ENCODE data around the gene PPP6R2.

Gene PPP6R2

GRCh38 chr22:50445071-50445879, 102.1 kb downstream of the PPP6R2 start:
- DNase-seq (ENCODE audit: low read depth, low spot score) = no peak

- no peak for DNase-seq (ENCODE audit: low read depth, low spot score)
These were observed 103.0 kb downstream of the PPP6R2 start for GRCh38 chr22:50445880-50446707.

DNA sequence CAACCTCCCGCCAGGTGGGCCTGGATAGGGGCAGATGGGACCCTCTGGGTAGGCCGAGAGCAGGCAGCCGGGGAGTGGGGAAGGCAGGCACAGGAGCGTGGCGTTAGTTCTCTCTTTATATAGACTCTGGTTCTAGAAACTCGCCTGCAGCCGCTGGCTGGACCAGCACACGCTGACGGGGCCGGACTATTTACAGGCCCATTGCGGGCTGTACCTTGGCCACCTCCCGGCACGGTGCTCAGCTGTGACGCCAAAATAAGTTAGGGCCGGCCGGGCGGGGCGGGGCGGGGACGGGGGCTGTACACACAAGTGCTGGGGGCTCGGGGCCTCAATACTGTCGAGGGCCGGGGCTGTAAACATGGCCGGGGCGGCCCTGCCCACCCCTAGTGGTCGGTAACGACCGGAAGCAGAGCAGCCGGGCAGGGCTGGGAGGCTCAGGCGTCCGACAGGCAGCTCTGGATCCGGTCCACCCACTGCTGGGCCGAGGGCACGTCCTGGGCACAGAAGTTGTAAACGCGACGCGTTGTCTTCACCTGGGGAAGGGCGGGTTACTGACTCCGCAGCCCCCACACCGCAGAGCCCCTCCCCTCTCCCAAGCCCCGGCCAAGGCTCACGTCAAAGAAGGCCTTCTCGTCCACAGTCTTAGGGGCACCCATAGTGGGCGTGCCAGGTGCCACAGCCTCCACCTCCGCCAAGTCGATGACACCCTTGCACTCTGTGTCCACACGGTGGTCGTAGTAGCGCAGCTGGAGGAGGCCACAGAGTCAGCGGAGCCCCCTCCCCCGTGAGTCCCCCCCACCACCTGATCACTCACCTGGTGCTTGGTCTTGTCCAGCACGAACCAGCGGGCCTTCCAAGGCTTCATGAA, 103.8 kb downstream of the PPP6R2 start:
- no peak for DNase-seq (ENCODE audit: low read depth, low spot score)

GRCh38 chr22:50447576-50448551, 104.7 kb downstream of the PPP6R2 start:
- DNase-seq (ENCODE audit: low read depth, low spot score) = no peak

DNA sequence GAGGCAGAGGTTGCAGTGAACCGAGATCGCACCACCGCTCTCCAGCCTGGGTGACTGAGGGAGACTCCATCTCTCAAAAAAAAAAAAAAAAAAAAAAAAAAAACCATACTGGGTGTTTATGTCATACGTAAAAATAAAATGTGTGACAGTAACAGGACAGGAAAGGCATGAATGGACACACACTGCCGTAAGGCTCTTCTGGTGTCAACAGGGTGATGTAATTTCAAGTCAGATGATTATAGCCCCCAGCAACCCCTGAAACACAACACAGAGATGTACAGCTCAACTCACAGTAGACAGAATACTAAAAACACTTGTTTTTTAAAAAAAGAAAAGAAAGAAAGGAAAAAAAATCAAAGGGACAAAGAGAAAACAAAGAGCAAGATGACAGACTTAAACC, 109.5 kb downstream of the PPP6R2 start:
- no peak for DNase-seq (ENCODE audit: low read depth, low spot score)

DNA sequence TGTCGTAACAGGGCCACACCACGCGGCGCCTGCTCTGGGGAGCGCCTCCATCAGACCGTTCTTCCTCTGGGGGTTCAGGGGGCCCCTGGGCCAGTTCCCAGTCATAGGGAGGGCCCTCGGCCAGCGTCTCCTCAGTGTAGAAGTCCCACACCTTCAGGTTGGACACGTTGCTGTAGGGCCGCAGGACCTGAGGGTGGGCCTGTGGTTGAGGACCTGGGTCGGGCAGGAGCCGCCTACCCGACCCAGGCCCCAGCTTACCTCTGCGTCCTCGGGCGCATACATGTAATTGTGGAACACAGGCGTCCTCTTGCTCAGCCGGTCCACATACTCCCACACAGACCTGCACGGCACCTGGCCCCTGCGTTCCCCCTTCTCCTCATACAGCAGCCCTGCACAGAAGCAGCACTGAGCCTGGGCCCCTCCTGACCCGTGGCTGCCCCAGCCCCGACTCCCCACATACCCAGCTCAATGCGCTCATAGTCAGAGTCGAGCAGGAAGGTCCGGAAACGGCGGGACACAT, 111.5 kb downstream of the PPP6R2 start:
- no peak for DNase-seq (ENCODE audit: low read depth, low spot score)

DNA sequence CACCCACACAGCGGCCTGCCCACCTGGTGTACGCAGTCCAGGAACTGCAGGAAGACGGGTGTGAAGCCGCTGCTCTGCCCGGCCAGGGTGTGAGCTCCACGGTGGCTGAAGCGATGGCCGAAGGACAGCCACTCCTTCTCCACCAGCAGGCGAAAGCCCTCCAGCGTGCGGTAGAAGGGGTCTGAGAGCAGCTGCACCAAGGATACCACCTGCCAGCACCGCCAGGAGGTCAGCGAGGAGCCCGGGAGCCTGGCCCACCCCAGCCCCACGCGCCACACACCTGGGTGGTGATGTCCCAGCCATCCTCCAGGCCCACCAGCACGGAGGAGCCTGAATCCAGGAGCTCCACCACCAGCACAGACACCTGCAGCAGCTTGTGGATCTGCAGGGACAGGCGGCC, 112.1 kb downstream of the PPP6R2 start:
- DNase-seq (ENCODE audit: low read depth, low spot score) = no peak

GRCh38 chr22:50456026-50456425, 112.9 kb downstream of the PPP6R2 start:
- no peak for DNase-seq (ENCODE audit: low read depth, low spot score)

DNA sequence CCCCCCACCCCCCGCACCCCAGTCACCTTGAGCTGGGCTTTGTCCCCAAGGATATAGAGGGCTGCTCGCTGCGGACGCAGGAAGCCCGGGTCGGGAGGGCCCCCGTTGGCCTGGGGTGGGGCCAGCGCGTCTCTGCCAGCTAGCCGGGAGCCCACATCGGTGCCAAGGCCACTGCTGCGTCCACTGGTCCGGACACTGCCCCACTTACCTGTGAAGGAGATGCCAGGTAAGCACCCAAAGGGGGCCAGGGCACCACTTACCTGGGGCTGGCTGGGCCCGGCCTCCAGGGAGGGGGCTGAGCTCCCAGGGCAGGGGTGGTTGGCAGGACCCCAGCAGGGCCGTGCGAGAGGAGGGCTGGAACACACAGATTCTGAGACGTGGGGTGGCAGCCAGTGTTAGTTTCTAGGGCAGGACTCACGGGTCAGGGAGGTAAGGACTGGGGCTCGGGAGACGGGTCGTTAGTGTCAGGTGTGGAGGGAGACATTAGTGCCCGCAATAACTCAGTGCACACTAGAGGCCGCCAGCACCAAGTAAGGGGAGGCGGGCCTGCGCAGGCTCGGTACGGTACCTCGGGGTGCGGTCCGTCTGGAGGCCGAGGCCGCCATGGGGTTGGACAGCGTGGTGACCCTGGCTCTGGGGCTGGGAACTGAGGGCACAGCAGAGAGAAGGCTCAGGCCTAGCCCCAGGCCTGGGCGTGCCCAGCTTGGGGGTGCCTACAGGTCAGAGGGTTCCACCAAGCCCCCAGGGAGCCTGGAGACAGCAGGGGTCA, 113.5 kb downstream of the PPP6R2 start:
- no peak for DNase-seq (ENCODE audit: low read depth, low spot score)

DNA sequence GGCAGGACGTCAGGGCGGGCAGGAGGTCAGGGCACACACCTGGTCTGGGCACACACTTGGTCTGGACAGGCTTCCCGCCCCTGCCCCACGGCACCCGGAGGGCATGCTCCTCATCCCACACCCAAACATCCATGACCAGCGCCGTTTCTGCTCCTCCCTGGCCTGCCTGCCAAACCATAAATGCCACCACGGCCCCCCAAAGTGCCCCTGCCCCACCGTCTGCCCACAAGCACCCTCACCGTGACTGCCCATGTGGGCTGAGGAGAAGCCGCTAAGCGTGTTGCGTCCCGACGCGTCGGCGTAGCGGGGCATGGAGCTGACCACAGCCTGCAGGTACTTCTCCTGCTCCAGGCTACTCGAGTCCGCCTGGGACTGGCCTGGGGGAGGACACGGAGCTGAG, 115.9 kb downstream of the PPP6R2 start:
- DNase-seq (ENCODE audit: low read depth, low spot score) = no peak

- DNase-seq (ENCODE audit: low read depth, low spot score) = no peak
These were observed 116.5 kb downstream of the PPP6R2 start for GRCh38 chr22:50459496-50460140.

GRCh38 chr22:50460938-50461337, 117.8 kb downstream of the PPP6R2 start:
- no peak for DNase-seq (ENCODE audit: low read depth, low spot score)

- no peak for DNase-seq (ENCODE audit: low read depth, low spot score)
These were observed 118.4 kb downstream of the PPP6R2 start for GRCh38 chr22:50461536-50461935.

- DNase-seq (ENCODE audit: low read depth, low spot score) = no peak
These were observed 118.9 kb downstream of the PPP6R2 start for GRCh38 chr22:50461979-50462540.

GRCh38 chr22:50463188-50463900, 120.2 kb downstream of the PPP6R2 start:
- DNase-seq (ENCODE audit: low read depth, low spot score) = no peak

DNA sequence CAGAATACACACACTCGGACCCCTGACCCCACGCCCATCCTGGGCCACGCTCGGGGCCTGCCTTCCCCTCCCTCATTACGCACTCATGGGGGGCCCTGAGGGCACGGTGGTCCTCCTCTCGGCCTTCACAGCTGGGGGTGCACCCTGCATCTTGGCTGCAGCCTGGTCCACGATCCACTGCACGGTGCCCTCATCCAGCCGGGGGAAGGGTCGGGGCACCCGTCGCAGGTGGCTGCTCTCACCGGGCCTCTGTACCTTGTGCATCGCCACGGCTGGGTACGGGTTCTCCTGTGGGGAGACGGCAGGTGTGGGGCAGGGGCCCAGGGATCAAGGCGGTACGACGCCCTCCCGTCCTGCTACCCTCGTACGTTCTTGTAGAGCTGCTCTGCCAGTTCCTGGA, 121.3 kb downstream of the PPP6R2 start:
- DNase-seq (ENCODE audit: low read depth, low spot score) = no peak

GRCh38 chr22:50465066-50465930, 122.2 kb downstream of the PPP6R2 start:
- DNase-seq (ENCODE audit: low read depth, low spot score) = no peak

Measured in astrocyte of the hippocampus (primary cell).